ENCODE results near the gene GAS7.

GRCh38 chr17:10072086-10072485 is 126.3 kb downstream of the GAS7 start:
- no peak for TF ChIP-seq CTCF (IDR thresholded peaks at IDR 0.05; ENCODE audit: insufficient read depth, low read depth, low read length)
- TF ChIP-seq EZH2 (IDR thresholded peaks at IDR 0.05; ENCODE audit: insufficient read depth, low read length) = no peak
